ENCODE data around the gene NPPC. TPM values are rescaled to one million over a fixed set of nuclear protein-coding genes. Genes with fewer than 3 reads are reported as not detected.

The NPPC gene
- total RNA-seq, 2 donors from 2014 or later, result not detected

Small RNA genes within 50 kb of the gene (microRNA-seq; reads per million reads assigned to microRNA genes)
- 0 reads per million in 2 donors for gene MIR1471

Other genes with a start within 250 kb of the NPPC start
- gene PTMA, start 217.9 kb downstream of the NPPC start, total RNA-seq, result 100 to 1,000 TPM; 775 to 846 TPM
- gene PDE6D, start 145.1 kb downstream of the NPPC start, total RNA-seq, result 10 to 100 TPM; 16.2 to 17.5 TPM
- 10 to 100 TPM; 21.7 to 28.1 TPM for gene COPS7B, start 140.0 kb downstream of the NPPC start, total RNA-seq
- 10 to 100 TPM; 33.5 to 35.5 TPM for gene DIS3L2, start 35.3 kb upstream of the NPPC start, total RNA-seq

Data from left colon (tissue), 2 donors.